H7 (cell line): ENCODE data around the gene ALOX12. TPM values are rescaled to one million over a fixed set of nuclear protein-coding genes. Genes with fewer than 3 reads are reported as not detected.

Experiments used
- total RNA-seq: library from RNA; depleted of rRNA; stranded (reverse); fragments of >200 nt; shearing (Covaris generic); gene quantifications from 2 replicates; pipeline ENCODE4 v1.2.3, GENCODE V29; 2014; rRNA removed

The ALOX12 gene
- total RNA-seq, 1 experiment from 2014 or later = 0.35 TPM

Other genes starting within 250 kb of the ALOX12 start
- not detected in 2 replicates for gene XAF1, start 240.0 kb upstream of the ALOX12 start, total RNA-seq
- not detected in 2 replicates for gene FBXO39, start 219.8 kb upstream of the ALOX12 start, total RNA-seq
- gene TEKT1, start 164.3 kb upstream of the ALOX12 start, total RNA-seq = not detected in 2 replicates
- gene RNASEK, start 16.6 kb downstream of the ALOX12 start, total RNA-seq = 180 and 238 TPM in 2 replicates
- gene BCL6B, start 27.0 kb downstream of the ALOX12 start, total RNA-seq = 4.9 and 8.3 TPM in 2 replicates
- 0.37 and 0.48 TPM in 2 replicates for gene SLC16A13, start 40.0 kb downstream of the ALOX12 start, total RNA-seq
- 0.24 and 0.37 TPM in 2 replicates for gene SLC16A11, start 48.0 kb downstream of the ALOX12 start, total RNA-seq
- gene CLEC10A, start 84.2 kb downstream of the ALOX12 start, total RNA-seq = not detected in 2 replicates
- not detected in 2 replicates for gene ASGR2, start 118.8 kb downstream of the ALOX12 start, total RNA-seq
- gene ASGR1, start 183.3 kb downstream of the ALOX12 start, total RNA-seq = 12.3 and 15.4 TPM in 2 replicates
- 21.0 and 27.6 TPM in 2 replicates for gene DLG4, start 223.8 kb downstream of the ALOX12 start, total RNA-seq
- 362 and 410 TPM in 2 replicates for gene ACADVL, start 223.9 kb downstream of the ALOX12 start, total RNA-seq
- 75.0 and 90.9 TPM in 2 replicates for gene DVL2, start 238.5 kb downstream of the ALOX12 start, total RNA-seq
- gene PHF23, start 243.4 kb downstream of the ALOX12 start, total RNA-seq = 54.9 and 56.2 TPM in 2 replicates
- gene GABARAP, start 246.4 kb downstream of the ALOX12 start, total RNA-seq = 185 and 231 TPM in 2 replicates